HG02610 (cell line): ENCODE data around the gene LDHB.
"Not testable (repeated sequence)": the region's sequence is repeated elsewhere in the genome, so short reads cannot be mapped to it uniquely, and the experiment has no call there.

Source experiments
- ATAC-seq: cut with Tn5 transposase; IDR thresholded peaks from one replicate; pipeline ENCODE4 v1.9.1; 2021; ENCODE audit warnings: mild to moderate bottlenecking, moderate library complexity; ENCODE audit not compliant: unreplicated experiment

LDHB gene

DNA sequence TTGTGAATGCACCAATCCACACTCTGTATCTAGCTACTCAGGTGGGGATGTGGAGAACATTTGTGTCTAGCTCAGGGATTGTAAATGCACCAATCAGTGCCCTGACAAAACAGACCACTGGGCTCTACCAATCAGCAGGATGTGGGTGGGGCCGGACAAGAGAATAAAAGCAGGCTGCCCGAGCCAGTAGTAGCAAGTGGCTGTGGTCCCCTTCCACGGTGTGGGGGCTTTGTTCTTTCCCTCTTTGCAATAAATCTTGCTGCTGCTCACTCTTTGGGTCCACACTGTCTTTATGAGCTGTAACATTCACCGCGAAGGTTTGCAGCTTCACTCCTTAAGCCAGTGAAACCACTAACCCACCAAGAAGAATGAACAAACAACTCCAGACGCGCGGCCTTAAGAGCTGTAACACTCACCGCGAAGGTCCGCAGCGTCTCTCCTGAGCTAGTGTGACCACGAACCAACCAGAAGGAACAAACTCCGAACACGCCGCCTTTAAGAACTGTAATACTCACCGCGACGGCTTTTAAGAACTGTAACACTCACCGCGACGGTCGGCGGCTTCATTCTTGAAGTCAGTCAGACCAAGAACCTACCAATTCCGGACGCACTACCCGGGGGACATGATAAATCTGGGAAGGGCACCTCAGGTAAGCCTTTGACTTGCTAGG is 4.6 kb upstream of the LDHB start:
- no peak for ATAC-seq

DNA sequence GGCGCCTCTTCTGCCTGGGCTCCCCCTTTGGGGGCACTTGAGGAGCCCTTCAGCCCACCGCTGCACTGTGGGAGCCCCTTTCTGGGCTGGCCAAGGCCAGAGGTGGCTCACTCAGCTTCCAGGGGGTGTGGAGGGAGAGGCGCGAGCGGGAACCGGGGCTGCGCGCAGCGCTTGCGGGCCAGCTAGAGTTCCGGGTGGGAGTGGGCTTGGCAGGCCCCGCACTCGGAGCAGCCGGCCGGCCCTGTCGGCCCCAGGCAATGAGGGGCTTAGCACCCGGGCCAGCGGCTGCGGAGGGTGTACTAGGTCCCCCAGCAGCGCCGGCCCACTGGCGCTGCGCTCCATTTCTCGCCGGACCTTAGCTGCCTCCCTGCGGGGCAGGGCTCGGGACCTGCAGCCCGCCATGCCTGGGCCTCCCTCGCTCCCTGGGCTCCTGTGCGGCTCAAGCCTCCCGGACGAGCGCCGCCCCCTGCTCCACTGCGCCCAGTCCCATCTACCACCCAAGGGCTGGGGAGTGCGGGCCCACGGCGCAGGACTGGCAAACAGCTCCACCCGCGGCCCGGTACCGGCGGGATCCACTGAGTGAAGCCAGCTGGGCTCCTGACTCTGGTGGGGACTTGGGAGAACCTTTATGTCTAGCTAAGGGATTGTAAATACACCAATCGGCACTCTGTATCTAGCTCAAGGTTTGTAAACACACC is 3.9 kb upstream of the LDHB start:
- not testable (repeated sequence) for ATAC-seq

DNA sequence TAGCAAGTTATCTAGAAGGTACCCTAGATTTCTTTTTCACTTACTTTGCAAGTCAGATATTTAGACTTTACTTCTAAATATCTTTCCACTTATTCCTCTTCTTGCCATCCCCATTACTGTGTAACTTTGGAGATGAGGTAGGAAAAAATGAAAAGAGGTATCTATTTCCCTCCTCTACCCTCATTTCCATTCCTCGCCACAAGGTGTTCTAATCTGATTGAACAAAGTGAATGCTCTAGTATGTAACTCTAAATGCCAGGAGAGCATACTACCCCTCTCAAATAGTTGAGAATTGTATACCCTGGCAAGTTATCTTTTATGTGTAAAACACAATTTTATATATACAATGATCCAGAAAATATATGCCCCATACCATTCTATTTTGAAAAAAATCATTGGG is 1.7 kb upstream of the LDHB start:
- no peak for ATAC-seq

DNA sequence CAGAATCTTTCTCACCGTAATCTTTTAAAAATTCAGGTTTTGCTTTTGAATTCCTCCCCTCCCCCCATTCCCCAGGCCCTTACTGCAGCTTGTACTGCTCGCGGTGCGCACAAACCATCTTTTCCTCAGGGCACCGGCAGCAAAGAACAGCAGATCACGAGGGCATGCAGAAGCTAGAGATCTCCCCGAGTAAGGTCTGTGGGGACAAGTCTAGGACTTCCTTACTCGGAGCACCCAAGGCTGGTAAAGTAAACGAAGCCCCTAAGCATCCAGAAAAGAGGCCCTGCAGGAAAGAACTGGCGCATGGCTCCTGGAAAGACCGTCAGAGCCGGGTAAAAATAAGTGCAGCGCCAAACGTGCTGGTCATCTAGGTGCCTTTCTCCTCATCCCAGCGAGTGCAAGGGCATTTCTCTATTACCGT is 727 bp downstream of the LDHB start:
- peak; percentile 27 for ATAC-seq

GRCh38 chr12:21655591-21655990 is 2.1 kb downstream of the LDHB start:
- ATAC-seq: no peak

DNA sequence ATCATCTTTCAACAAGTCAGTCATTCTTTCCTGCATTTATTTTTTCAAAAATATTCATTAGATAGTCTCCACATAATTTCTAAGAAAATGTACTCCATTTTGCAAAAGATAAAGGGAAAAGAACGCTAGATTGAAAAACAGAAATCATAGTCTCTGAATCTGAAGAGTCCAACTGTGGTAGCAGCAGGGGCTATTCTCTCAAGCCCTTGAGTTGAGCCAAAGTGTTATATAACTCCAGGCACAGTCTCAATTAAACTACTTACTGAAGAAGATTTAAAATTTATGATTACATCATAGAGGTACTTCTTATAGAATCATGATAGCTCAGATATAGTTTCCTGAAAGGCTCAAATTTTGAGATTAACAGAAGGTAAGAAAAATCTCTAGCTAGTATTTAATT is 5.8 kb downstream of the LDHB start:
- no peak for ATAC-seq

- ATAC-seq: no peak
These were observed 6.6 kb downstream of the LDHB start for GRCh38 chr12:21650997-21651396.

GRCh38 chr12:21649034-21649433 is 8.6 kb downstream of the LDHB start:
- no peak for ATAC-seq

GRCh38 chr12:21648378-21648777 is 9.3 kb downstream of the LDHB start:
- ATAC-seq: no peak

GRCh38 chr12:21647179-21647578 is 10.5 kb downstream of the LDHB start:
- no peak for ATAC-seq

GRCh38 chr12:21645041-21645500 is 12.6 kb downstream of the LDHB start:
- ATAC-seq: not testable (repeated sequence)

GRCh38 chr12:21644516-21644915 is 13.1 kb downstream of the LDHB start:
- ATAC-seq: no peak

GRCh38 chr12:21643758-21644157 is 13.9 kb downstream of the LDHB start:
- no peak for ATAC-seq

GRCh38 chr12:21642707-21643389 is 14.8 kb downstream of the LDHB start:
- ATAC-seq: peak; percentile 80

- ATAC-seq: no peak
These were observed 19.4 kb downstream of the LDHB start for GRCh38 chr12:21638054-21638891.

DNA sequence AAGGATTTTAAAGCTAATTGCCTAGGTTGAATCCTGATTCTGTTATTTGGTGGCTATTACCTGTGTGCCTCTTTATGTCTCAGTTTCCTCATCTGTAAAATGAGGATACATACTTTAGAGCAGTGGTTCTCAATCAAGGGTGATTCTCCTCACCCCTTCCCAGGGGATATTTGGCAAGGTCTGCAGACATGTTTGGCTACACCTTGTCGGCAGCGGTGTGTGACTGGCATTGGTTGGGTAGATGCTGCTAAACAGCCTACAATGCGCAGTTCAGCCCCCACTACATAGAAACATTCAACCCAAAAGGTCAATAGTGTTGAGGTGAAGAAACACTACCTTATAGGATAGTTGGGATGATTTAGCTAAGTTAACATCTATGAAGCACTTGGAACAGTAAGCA is 23.4 kb downstream of the LDHB start:
- ATAC-seq: no peak

DNA sequence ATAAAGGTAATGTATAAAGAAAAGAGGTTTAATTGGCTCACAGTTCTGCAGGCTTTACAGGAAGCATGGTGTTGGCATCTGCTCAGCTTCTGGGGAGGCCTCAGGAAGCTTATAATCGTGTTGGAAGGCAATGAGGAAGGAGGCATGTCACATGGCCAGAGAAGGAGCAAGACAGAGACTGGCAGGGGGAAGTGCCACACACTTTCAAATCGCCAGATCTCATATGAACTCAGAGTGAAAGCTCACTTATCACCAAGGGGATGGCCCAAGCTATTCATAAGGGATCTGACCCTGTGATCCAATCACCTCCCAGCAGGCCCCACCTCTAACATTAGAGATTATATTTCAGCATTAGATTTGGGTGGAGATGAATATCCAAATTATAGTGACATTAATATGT is 26.3 kb downstream of the LDHB start:
- peak; percentile 51 for ATAC-seq

GRCh38 chr12:21627924-21628323 is 29.7 kb downstream of the LDHB start:
- ATAC-seq: no peak

DNA sequence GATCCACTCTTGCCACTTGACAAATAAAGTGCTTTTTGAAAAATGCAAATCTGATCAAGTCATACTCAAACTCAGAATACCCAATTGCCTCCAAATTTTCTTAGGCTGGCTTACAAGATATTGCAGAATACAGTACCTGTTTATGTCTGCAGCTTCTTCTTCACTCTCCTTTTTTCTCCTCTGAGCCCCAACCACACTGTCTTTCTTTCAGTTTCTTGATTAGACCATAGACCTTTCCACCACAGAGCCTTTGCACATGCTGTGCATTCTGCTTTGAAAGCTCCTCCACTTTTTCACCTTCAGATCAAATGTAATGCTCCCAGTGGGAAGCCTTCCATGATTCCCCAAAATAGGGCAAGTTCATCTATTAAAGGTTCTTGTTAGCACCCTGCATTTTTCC is 39.1 kb downstream of the LDHB start:
- no peak for ATAC-seq

- ATAC-seq: no peak
These were observed 40.6 kb downstream of the LDHB start for GRCh38 chr12:21617030-21617429.

- ATAC-seq: no peak
These were observed 42.2 kb downstream of the LDHB start for GRCh38 chr12:21615431-21615830.
